Panc1 (cell line): ENCODE data around the gene MFAP4.

ENCODE experiments used
- CTCF ChIP-seq: fragments of 450-650 bp; IDR thresholded peaks from 2 replicates; pipeline ENCODE4 v1.5.1; 2017; ENCODE audit warnings: mild to moderate bottlenecking
- POLR2AphosphoS5 ChIP-seq: IDR thresholded peaks from 2 replicates; pipeline ENCODE4 v1.6.1; 2012; ENCODE audit warnings: mild to moderate bottlenecking, low read depth, low read length, moderate library complexity

GRCh38 chr17:19410091-19410490, 23.1 kb upstream of the MFAP4 start:
- TF ChIP-seq CTCF (no peak), POLR2AphosphoS5 (no peak)
